OCI-LY1 (cell line): ENCODE results near the gene RIPK4.

ENCODE experiments used
- H2AFZ ChIP-seq: fragments of 200-600 bp; sonication (generic), shearing (Covaris generic); 2 replicates; pipeline ENCODE4 v1.6.0; 2014; ENCODE audit warnings: antibody characterized with exemption, mild to moderate bottlenecking, low read length
- H3F3A ChIP-seq: fragments of 200-600 bp; sonication (generic), shearing (Covaris generic); 2 replicates; pipeline ENCODE4 v1.6.0; 2014; ENCODE audit warnings: mild to moderate bottlenecking, antibody characterized with exemption, low read length, moderate library complexity; ENCODE audit not compliant: insufficient read depth
- H3K27ac ChIP-seq: fragments of 200-600 bp; sonication (generic); 2 replicates; pipeline ENCODE4 v1.5.1; 2014; ENCODE audit warnings: low read length, mixed run types, mild to moderate bottlenecking, low read depth; ENCODE audit not compliant: poor library complexity, severe bottlenecking
- H3K27me3 ChIP-seq: fragments of 200-600 bp; sonication (generic); 2 replicates; pipeline ENCODE4 v1.6.0; 2014; ENCODE audit warnings: antibody characterized with exemption, mild to moderate bottlenecking, low read length, moderate library complexity; ENCODE audit not compliant: insufficient read depth
- H3K36me3 ChIP-seq: fragments of 200-600 bp; sonication (generic); 2 replicates; pipeline ENCODE4 v1.6.1; 2014; ENCODE audit warnings: mild to moderate bottlenecking, antibody characterized with exemption, low read length, moderate library complexity, mixed read lengths; ENCODE audit not compliant: insufficient read depth
- H3K4me1 ChIP-seq: fragments of 200-600 bp; sonication (generic); 2 replicates; pipeline ENCODE4 v1.5.1; 2014; ENCODE audit warnings: mild to moderate bottlenecking, low read length, moderate library complexity; ENCODE audit not compliant: insufficient read depth, severe bottlenecking
- H3K4me2 ChIP-seq: fragments of 200-600 bp; sonication (generic), shearing (Covaris generic); 2 replicates; pipeline ENCODE4 v1.6.1; 2014; ENCODE audit warnings: low read length
- H3K4me3 ChIP-seq: fragments of 200-600 bp; sonication (generic); 2 replicates; pipeline ENCODE4 v1.5.1; 2014; ENCODE audit warnings: low read length, low read depth, mild to moderate bottlenecking, mixed read lengths; ENCODE audit not compliant: poor library complexity, severe bottlenecking
- H3K79me2 ChIP-seq: fragments of 200-600 bp; shearing (Covaris generic); 2 replicates; pipeline ENCODE4 v1.6.1; 2016; ENCODE audit warnings: mixed run types, low read length, mixed read lengths; ENCODE audit not compliant: insufficient read depth
- H3K9ac ChIP-seq: fragments of 200-600 bp; sonication (generic), shearing (Covaris generic); 2 replicates; pipeline ENCODE4 v1.6.1; 2014; ENCODE audit warnings: mild to moderate bottlenecking, low read length, mixed read lengths
- H3K9me2 ChIP-seq: fragments of 200-600 bp; sonication (generic), shearing (Covaris generic); 2 replicates; pipeline ENCODE4 v1.6.1; 2014; ENCODE audit warnings: low read depth, mild to moderate bottlenecking, low read length, mixed read lengths
- H3K9me3 ChIP-seq: fragments of 200-600 bp; shearing (Covaris generic); 2 replicates; pipeline ENCODE4 v1.6.1; 2014; ENCODE audit warnings: low read length, mixed read lengths
- H4K20me1 ChIP-seq: fragments of 200-600 bp; sonication (generic), shearing (Covaris generic); 2 replicates; pipeline ENCODE4 v1.6.0; 2016; ENCODE audit warnings: mild to moderate bottlenecking, low read length; ENCODE audit not compliant: insufficient read depth
- EZH2 ChIP-seq: fragments of 200-600 bp; sonication (generic), shearing (Covaris generic); IDR thresholded peaks from 2 replicates; pipeline ENCODE4 v1.8.0; 2017; ENCODE audit warnings: borderline replicate concordance, mixed run types, mild to moderate bottlenecking, antibody characterized with exemption, low read length, moderate library complexity, mixed read lengths
- TF ChIP-seq, protein P1 (sequence below): fragments of 200-600 bp; sonication (generic), shearing (Covaris generic); IDR thresholded peaks from 2 replicates; pipeline ENCODE4 v1.5.1; 2017; ENCODE audit warnings: mild to moderate bottlenecking, antibody characterized with exemption, low read length, moderate library complexity, mixed read lengths

Gene RIPK4

DNA sequence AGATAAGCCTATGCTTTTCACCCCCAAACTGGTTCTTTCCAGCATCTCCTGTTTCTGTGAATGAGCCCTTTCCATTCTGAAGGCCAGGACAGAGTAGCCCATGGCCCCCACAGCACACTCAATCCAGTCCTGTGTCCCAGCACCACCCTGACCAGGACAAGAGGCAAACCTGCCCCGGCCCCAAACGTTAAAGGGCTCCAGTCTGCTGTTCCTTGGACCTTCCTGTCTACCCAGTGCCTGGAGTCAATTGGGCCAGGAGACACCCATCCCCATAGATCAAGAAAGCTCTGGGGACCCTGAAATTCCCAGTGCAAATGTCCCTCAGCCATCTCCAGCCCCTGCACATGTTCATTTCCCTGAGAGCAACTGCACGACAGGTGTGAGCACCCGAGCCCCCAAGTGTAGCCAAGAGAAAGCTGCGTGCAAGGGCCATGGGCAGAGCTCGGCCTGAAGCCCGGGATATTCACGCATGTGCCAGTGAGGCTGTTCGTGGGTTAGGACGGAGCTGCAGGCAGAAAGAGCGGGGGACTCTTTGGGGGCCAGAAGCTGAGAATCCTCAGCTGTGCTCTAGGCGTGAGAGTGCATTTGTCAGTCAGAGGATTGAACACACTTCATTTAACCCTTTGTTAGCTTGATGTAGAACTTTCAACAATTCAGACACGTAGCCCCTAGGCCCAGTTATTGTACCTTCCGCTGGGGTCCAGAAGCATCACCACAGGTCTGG, 4.2 kb upstream of the RIPK4 start:
- H3K4me2 ChIP-seq: no peak overlapping the region
- no peak overlapping the region for H3K27ac ChIP-seq
- H3K4me1 ChIP-seq: no peaks in the 10 kb centered on the region
- no peak overlapping the region for H3K9ac ChIP-seq
- 0 out of 2 replicates have a peak, but pooled peaks cover 10% of the 10 kb centered on the region for H3K27me3 ChIP-seq
- no peaks in the 10 kb centered on the region for H3K36me3 ChIP-seq
- H2AFZ ChIP-seq: no peak overlapping the region
- no peak for TF ChIP-seq EZH2
- no peaks in the 10 kb centered on the region for H3F3A ChIP-seq
- H3K4me3 ChIP-seq: no peak overlapping the region
- no peaks in the 10 kb centered on the region for H4K20me1 ChIP-seq
- no peaks in the 10 kb centered on the region for H3K79me2 ChIP-seq
- H3K9me2 ChIP-seq: no peaks in the 10 kb centered on the region
- H3K9me3 ChIP-seq: no peaks in the 10 kb centered on the region

GRCh38 chr21:41769933-41770332, 3.1 kb upstream of the RIPK4 start:
- Histone ChIP-seq H3K9ac (no peak overlapping the region), H4K20me1 (no peaks in the 10 kb centered on the region), H3K4me1 (no peaks in the 10 kb centered on the region), H3K36me3 (no peaks in the 10 kb centered on the region), H3K9me2 (no peaks in the 10 kb centered on the region), H3F3A (no peaks in the 10 kb centered on the region), H3K9me3 (no peaks in the 10 kb centered on the region), H3K27me3 (0 out of 2 replicates have a peak, but pooled peaks cover 10% of the 10 kb centered on the region), H3K4me2 (no peak overlapping the region), H2AFZ (no peak overlapping the region), H3K27ac (no peak overlapping the region), H3K79me2 (no peaks in the 10 kb centered on the region), H3K4me3 (no peak overlapping the region)
- no peak for TF ChIP-seq EZH2
- TF ChIP-seq, protein P1, sequence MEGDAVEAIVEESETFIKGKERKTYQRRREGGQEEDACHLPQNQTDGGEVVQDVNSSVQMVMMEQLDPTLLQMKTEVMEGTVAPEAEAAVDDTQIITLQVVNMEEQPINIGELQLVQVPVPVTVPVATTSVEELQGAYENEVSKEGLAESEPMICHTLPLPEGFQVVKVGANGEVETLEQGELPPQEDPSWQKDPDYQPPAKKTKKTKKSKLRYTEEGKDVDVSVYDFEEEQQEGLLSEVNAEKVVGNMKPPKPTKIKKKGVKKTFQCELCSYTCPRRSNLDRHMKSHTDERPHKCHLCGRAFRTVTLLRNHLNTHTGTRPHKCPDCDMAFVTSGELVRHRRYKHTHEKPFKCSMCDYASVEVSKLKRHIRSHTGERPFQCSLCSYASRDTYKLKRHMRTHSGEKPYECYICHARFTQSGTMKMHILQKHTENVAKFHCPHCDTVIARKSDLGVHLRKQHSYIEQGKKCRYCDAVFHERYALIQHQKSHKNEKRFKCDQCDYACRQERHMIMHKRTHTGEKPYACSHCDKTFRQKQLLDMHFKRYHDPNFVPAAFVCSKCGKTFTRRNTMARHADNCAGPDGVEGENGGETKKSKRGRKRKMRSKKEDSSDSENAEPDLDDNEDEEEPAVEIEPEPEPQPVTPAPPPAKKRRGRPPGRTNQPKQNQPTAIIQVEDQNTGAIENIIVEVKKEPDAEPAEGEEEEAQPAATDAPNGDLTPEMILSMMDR: no peak

DNA sequence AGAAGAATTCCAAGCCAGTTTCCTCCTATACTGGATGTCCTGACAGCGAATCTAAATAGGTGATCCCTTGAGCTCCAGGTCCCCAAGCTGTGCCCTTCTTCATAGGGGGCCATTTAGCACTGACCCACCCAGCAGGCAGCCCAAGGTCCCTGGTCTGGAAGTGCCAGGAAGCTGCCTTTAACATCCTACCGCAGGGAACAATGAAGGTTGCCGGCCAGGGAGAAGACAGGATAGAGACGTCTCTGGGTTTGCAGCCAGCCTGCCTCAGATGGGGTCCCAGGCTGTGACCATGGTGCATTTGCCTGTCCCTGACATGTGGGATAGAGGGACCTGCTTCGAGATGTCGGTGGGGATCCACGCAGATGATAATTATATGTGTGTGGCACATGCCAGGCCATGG, 2.7 kb upstream of the RIPK4 start:
- Histone ChIP-seq H3K27me3 (0 out of 2 replicates have a peak, but pooled peaks cover 10% of the 10 kb centered on the region), H3K79me2 (no peaks in the 10 kb centered on the region), H3F3A (no peaks in the 10 kb centered on the region), H3K9me2 (no peaks in the 10 kb centered on the region), H3K4me3 (no peak overlapping the region), H2AFZ (no peak overlapping the region), H3K9ac (no peak overlapping the region), H4K20me1 (no peaks in the 10 kb centered on the region), H3K27ac (no peak overlapping the region), H3K36me3 (no peaks in the 10 kb centered on the region), H3K4me1 (no peaks in the 10 kb centered on the region), H3K4me2 (no peak overlapping the region), H3K9me3 (no peaks in the 10 kb centered on the region)
- TF ChIP-seq, protein P1: no peak
- no peak for TF ChIP-seq EZH2

DNA sequence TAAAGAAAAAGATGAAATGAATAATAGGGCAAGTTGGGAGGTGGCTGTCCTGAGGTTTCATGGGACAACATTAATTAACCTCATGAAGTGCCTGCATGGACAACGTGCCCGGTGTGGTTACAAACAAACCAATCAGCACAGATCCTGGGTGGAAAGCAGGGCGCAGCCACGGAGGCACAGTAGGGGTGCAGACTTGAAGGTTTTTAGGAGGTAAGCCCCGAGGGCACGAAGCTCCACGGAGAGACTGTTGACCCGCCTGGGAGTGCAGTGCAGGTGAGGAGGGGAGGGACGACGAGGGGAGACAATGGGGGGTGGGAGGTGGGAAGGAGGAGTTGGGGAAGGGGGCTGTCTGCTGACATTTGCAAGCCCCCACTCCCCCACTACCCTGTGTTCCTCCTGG, 2.3 kb upstream of the RIPK4 start:
- H3K27me3 ChIP-seq: 0 out of 2 replicates have a peak, but pooled peaks cover 10% of the 10 kb centered on the region
- H3K4me2 ChIP-seq: no peak overlapping the region
- H4K20me1 ChIP-seq: no peaks in the 10 kb centered on the region
- TF ChIP-seq, protein P1: no peak
- TF ChIP-seq EZH2: no peak
- H3K27ac ChIP-seq: no peak overlapping the region
- H3K9me2 ChIP-seq: no peaks in the 10 kb centered on the region
- H3F3A ChIP-seq: no peaks in the 10 kb centered on the region
- no peaks in the 10 kb centered on the region for H3K79me2 ChIP-seq
- H3K36me3 ChIP-seq: no peaks in the 10 kb centered on the region
- no peak overlapping the region for H3K9ac ChIP-seq
- H3K9me3 ChIP-seq: no peaks in the 10 kb centered on the region
- H2AFZ ChIP-seq: no peak overlapping the region
- H3K4me1 ChIP-seq: no peaks in the 10 kb centered on the region
- H3K4me3 ChIP-seq: no peak overlapping the region
